Upper lobe of right lung (tissue), 1 donor: ENCODE results near the gene FSTL5. TPM values are rescaled to one million over a fixed set of nuclear protein-coding genes. Genes with fewer than 3 reads are reported as not detected.

Experiments
- ATAC-seq: fragments of 200-7000 bp; cut with Tn5 transposase; one replicate; pipeline ENCODE4 v1.9.1; 2020; ENCODE audit warnings: mild to moderate bottlenecking, moderate library complexity
- DNase-seq: peaks from one replicate; pipeline ENCODE4 v3.0.0-alpha.2; 2020
- H3K27ac ChIP-seq: fragments of 200-600 bp; one replicate; pipeline ENCODE4 v1.8.0; 2022
- H3K27me3 ChIP-seq: fragments of 200-600 bp; one replicate; pipeline ENCODE4 v1.8.0; 2022; ENCODE audit warnings: mild to moderate bottlenecking
- H3K36me3 ChIP-seq: fragments of 200-600 bp; one replicate; pipeline ENCODE4 v1.8.0; 2022
- H3K4me1 ChIP-seq: fragments of 200-600 bp; one replicate; pipeline ENCODE4 v1.8.0; 2022
- H3K4me3 ChIP-seq: fragments of 200-600 bp; one replicate; pipeline ENCODE4 v1.8.0; 2022; ENCODE audit warnings: mild to moderate bottlenecking
- H3K9me3 ChIP-seq: fragments of 200-600 bp; one replicate; pipeline ENCODE4 v1.8.0; 2022
- CTCF ChIP-seq: fragments of 200-600 bp; IDR thresholded peaks from one replicate; pipeline ENCODE4 v1.8.0; 2022; ENCODE audit warnings: antibody characterized with exemption
- intact Hi-C: fragments of 100-400 bp; cut with DNase I; formaldehyde crosslinking; loops from one replicate; pipeline ENCODE4 v1.11.0; 2022
- total RNA-seq: library from RNA; stranded (reverse); fragmentation: NEBNext Ultra II Directional; extraction: Animal tissue kit (Norgen Biotek cat#: 25700); gene quantifications from one replicate; pipeline ENCODE4 v1.2.1, GENCODE V29; 2021
- donor health status: DM: no; HTN: yes; CAD: no; lungs with severe emphysema.

FSTL5 gene
- total RNA-seq, 1 donor from 2014 or later = 0.12 TPM

GRCh38 chr4:162162672-162163071 lies 1.1 kb downstream of the FSTL5 start:
- no peaks in the 10 kb centered on the region for H3K36me3 ChIP-seq
- DNase-seq (no peak), ATAC-seq (no peak)
- H3K27me3 ChIP-seq = no peaks in the 10 kb centered on the region
- intact Hi-C loops = no loop called here
- no peaks in the 10 kb centered on the region for H3K4me1 ChIP-seq
- H3K4me3 ChIP-seq = no peak overlapping the region
- H3K9me3 ChIP-seq = no peaks in the 10 kb centered on the region
- H3K27ac ChIP-seq = no peak overlapping the region
- no peak for TF ChIP-seq CTCF

GRCh38 chr4:162157241-162157640 lies 6.6 kb downstream of the FSTL5 start:
- Histone ChIP-seq H3K27ac (no peak overlapping the region), H3K9me3 (no peaks in the 10 kb centered on the region), H3K36me3 (no peaks in the 10 kb centered on the region), H3K4me3 (no peak overlapping the region), H3K4me1 (no peaks in the 10 kb centered on the region), H3K27me3 (no peaks in the 10 kb centered on the region)
- DNase-seq (no peak), ATAC-seq (no peak)
- intact Hi-C loops = no loop called here
- no peak for TF ChIP-seq CTCF

- no peaks in the 10 kb centered on the region for H3K4me1 ChIP-seq
- H3K9me3 ChIP-seq = no peaks in the 10 kb centered on the region
- DNase-seq (no peak), ATAC-seq (no peak)
- intact Hi-C loops = no loop called here
- H3K27me3 ChIP-seq = no peaks in the 10 kb centered on the region
- no peak overlapping the region for H3K27ac ChIP-seq
- no peak for TF ChIP-seq CTCF
- no peaks in the 10 kb centered on the region for H3K36me3 ChIP-seq
- H3K4me3 ChIP-seq = no peak overlapping the region
These were observed 8.8 kb downstream of the FSTL5 start for GRCh38 chr4:162154862-162155540.

GRCh38 chr4:162151850-162152249 lies 11.9 kb downstream of the FSTL5 start:
- H3K4me1 ChIP-seq = no peaks in the 10 kb centered on the region
- H3K27me3 ChIP-seq = no peaks in the 10 kb centered on the region
- ATAC-seq (no peak), DNase-seq (no peak)
- no peak for TF ChIP-seq CTCF
- no peak overlapping the region for H3K27ac ChIP-seq
- intact Hi-C loops = no loop called here
- H3K4me3 ChIP-seq = no peak overlapping the region
- no peaks in the 10 kb centered on the region for H3K9me3 ChIP-seq
- H3K36me3 ChIP-seq = no peaks in the 10 kb centered on the region

GRCh38 chr4:162151386-162151785 lies 12.4 kb downstream of the FSTL5 start:
- H3K27me3 ChIP-seq = no peaks in the 10 kb centered on the region
- DNase-seq (no peak), ATAC-seq (no peak)
- H3K36me3 ChIP-seq = no peaks in the 10 kb centered on the region
- intact Hi-C loops = no loop called here
- H3K27ac ChIP-seq = no peak overlapping the region
- H3K4me1 ChIP-seq = no peaks in the 10 kb centered on the region
- H3K4me3 ChIP-seq = no peak overlapping the region
- TF ChIP-seq CTCF = no peak
- no peaks in the 10 kb centered on the region for H3K9me3 ChIP-seq

GRCh38 chr4:162149644-162150043 lies 14.2 kb downstream of the FSTL5 start:
- Histone ChIP-seq H3K27me3 (no peaks in the 10 kb centered on the region), H3K4me1 (no peaks in the 10 kb centered on the region), H3K9me3 (no peaks in the 10 kb centered on the region), H3K36me3 (no peaks in the 10 kb centered on the region), H3K4me3 (no peak overlapping the region), H3K27ac (no peak overlapping the region)
- DNase-seq = no peak
- intact Hi-C loops = no loop called here
- ATAC-seq = no peak
- TF ChIP-seq CTCF = no peak
